ENCODE measurements around the gene KEL.
"Not testable (repeated sequence)": the region's sequence is repeated elsewhere in the genome, so short reads cannot be mapped to it uniquely, and the experiment has no call there.

Gene KEL

DNA sequence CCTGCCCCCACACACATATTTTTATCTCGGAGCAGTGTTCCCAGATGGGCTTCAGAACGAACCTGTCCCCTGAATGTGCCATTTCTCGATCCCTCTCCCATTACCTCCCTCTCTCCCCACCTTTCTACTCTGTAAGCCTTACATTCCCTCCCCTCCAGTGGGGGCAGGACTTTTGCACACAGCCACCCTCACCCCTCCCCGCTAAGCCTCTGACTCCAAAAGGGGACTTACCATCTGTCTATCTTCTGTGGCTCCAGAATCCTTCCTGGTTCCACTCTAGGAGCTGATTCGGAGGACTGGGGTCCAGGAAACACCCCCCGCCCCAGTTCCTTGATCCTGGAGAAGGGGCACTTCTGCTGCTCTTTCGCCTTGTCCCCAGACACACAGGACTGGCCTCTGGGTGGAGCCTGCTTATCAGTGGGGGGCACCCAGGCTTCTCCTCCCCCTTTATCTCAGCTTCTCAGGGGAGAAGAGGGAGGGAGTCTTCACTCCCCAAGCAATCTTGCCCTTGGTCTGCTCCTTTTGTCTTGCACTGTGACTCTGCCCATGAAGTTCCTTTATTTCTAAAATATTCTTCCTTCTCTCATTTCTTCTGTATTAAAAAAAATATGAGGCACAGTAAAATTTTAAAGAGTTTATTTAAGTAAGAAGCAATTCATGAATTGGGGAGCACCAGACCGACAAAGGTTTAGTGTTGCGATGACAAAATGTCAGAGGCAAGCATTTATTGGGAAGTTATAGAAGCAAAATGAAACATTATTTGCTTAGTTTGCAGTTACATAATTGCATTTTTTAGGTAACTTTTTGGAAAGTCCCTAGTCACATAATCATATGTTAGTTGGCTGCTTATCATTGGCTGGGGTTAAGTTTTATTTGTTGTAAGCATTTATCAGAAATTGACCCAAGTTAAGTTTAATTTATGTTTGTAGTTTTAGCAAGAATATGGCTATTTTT, at the start of gene KEL:
TSS of gene KEL (minus strand) at position 391 of the 954 bp plus-strand sequence. CDS start at position 234, 157 bp downstream.
- DNase-seq: no peak
- intact Hi-C loops (cut with DNase I): no loop called here

GRCh38 chr7:143008007-143008901, 46.1 kb upstream of the KEL start:
- intact Hi-C loops (cut with DNase I): loop anchor here (10.0 kb wide), 1 partner anchor 153 kb away; the partner anchor contains the start of gene EPHB6
- DNase-seq: peak; percentile 53 to 95 (median 87)

- DNase-seq: no peak
- intact Hi-C loops (cut with DNase I): loop anchor here (1.0 to 10.0 kb wide), 2 partner anchors 151 to 210 kb away; partner anchors contain the start of gene EPHB6
Measured at GRCh38 chr7:143005632-143006260, 43.6 kb upstream of the KEL start.

- intact Hi-C loops (cut with DNase I): loop anchor here (10.0 kb wide), 1 partner anchor 149 kb away; the partner anchor contains the start of gene EPHB6
- peak in 13 of 42 donors; percentile 17 to 61 (median 31) for DNase-seq
Measured at GRCh38 chr7:143003393-143004051, 41.4 kb upstream of the KEL start.

- no peak for DNase-seq
- intact Hi-C loops (cut with DNase I): loop anchor here (10.0 kb wide), 1 partner anchor 148 kb away; the partner anchor contains the start of gene EPHB6
Measured at GRCh38 chr7:143002898-143003297, 40.7 kb upstream of the KEL start.

GRCh38 chr7:143002106-143002505, 39.9 kb upstream of the KEL start:
- DNase-seq: no peak
- intact Hi-C loops (cut with DNase I): loop anchor here (10.0 kb wide), 1 partner anchor 147 kb away; the partner anchor contains the start of gene EPHB6

DNA sequence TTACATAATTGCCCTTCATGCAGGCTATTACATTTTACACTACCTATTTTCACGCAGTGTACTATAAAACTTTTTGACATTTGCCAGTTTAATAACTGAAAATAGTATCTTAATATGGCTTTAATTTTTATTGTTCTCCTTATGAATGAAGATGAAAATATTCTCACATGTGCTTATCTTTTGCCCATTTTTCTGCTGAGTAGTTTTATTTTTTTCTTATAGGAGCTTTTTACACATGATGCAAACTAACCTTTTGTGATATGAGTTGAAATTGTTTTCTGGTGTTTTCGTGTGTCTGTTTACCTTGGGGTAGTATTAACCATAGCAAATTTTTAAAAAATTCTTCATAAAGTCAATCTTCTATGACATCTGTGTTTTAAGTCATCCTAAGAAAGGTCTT, 38.5 kb upstream of the KEL start:
- no peak for DNase-seq
- intact Hi-C loops (cut with DNase I): loop anchor here (10.0 kb wide), 1 partner anchor 146 kb away; the partner anchor contains the start of gene EPHB6

GRCh38 chr7:142999793-143000192, 37.6 kb upstream of the KEL start:
- intact Hi-C loops (cut with DNase I): loop anchor here (10.0 kb wide), 1 partner anchor 145 kb away; the partner anchor contains the start of gene EPHB6
- no peak for DNase-seq

DNA sequence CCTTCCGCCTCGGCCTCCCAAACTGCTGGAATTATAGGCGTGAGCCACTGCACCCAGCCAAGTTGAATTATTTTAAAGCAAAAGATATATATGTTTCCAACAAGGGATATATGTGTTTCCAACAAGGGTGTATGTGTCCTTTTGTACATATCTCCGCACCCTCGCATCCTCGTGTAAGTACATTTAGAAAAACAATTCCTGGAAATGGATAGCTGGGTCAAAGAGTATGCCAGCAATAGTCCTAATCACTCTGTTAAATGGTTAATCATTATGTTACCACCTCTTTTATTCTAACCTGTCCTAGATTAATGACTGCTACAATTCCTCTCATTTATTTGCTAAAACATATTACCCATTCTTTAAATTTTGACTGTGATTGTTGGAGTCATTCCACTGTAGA, 36.8 kb upstream of the KEL start:
- no peak for DNase-seq
- intact Hi-C loops (cut with DNase I): no loop called here

- no peak for DNase-seq
- intact Hi-C loops (cut with DNase I): no loop called here
Measured at GRCh38 chr7:142997456-142997989, 35.4 kb upstream of the KEL start.

- no peak for DNase-seq
- intact Hi-C loops (cut with DNase I): no loop called here
Measured at GRCh38 chr7:142992427-142992826, 30.3 kb upstream of the KEL start.

DNA sequence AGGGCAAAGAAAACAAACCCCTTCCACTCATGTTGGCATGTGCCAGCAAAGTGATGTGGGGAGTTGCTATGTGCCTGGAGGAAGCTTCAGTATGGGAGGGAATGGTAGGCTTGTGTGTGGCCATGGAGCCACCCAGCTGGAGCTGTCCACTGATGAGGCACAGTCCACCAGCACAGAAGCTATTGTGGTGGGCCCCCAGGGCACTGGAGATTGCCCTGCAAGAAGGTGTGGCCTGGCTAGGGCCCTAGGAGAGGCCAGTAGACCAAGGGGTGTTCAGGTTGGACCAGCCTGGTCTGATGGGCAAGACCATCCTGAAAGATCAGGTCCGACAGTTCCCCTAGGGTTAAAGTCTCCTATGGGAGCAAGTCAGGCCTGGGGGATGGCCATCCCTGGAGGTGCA, 22.1 kb upstream of the KEL start:
- no peak for DNase-seq
- intact Hi-C loops (cut with DNase I): no loop called here

GRCh38 chr7:142983825-142984224, 21.7 kb upstream of the KEL start:
- intact Hi-C loops (cut with DNase I): no loop called here
- DNase-seq: no peak

GRCh38 chr7:142978402-142978801, 16.2 kb upstream of the KEL start:
- not testable (repeated sequence) for DNase-seq

DNA sequence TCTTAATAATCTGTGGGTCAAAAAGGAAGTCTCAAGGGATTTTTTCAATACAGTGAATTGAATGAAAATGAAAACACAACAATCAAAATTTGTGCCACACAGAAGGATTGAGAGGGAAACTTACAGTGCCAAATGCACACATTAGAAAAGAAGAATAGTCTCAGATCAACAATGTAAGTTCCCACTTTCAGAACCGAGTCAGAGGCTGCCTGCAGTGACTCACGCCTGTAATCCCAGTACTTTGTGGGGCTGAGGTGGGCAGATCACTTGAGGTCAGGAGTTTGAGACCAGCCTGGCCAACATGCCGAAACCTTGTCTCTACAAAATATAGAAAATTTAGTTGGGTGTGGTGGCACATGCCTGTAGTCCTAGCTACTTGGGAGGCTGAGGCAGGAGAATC, 12.5 kb upstream of the KEL start:
- DNase-seq: no peak
- intact Hi-C loops (cut with DNase I): no loop called here

More at GRCh38 chr7:142978402-142978801, 16.2 kb upstream of the KEL start:
- intact Hi-C loops (cut with DNase I): not testable (repeated sequence)

DNA sequence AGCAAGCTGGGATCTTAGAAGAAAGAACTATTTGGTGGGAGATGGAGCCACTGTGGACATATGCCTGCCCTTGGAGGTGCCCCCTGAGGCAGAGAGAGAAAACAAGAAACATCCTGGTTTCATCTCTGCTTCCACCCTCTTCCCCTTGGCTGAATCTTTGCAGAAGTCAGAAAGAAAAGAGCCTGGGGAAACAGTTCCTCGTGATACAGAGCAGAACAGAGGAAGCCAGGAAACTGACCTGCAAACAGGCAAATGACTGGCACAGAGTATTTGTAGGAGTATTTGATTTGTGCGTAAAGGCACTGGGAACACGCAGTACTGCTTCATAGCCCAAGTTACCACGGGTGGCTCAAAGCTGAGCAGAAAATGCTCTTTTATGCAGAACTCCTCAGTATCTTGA, 7.0 kb upstream of the KEL start:
- no peak for DNase-seq
- intact Hi-C loops (cut with DNase I): no loop called here

- no peak for DNase-seq
- intact Hi-C loops (cut with DNase I): no loop called here
Measured at GRCh38 chr7:142968229-142968628, 6.1 kb upstream of the KEL start.
